RPMI8226 (cell line): Measurements from ENCODE around the gene MMP25.
"Not testable (repeated sequence)": the region's sequence is repeated elsewhere in the genome, so short reads cannot be mapped to it uniquely, and the experiment has no call there.

Experiments used
- DNase-seq: peaks from one replicate; pipeline ENCODE4 v3.0.0-alpha.2; 2015

Gene MMP25

GRCh38 chr16:3056336-3057180 is 10.2 kb downstream of the MMP25 start:
- no peak for DNase-seq

- DNase-seq = no peak
Measured at GRCh38 chr16:3057181-3058138, 11.1 kb downstream of the MMP25 start.

GRCh38 chr16:3058139-3059030 is 12.0 kb downstream of the MMP25 start:
- DNase-seq = peak; percentile 66

GRCh38 chr16:3059041-3059722 is 12.8 kb downstream of the MMP25 start:
- DNase-seq = peak; percentile 92

- DNase-seq = no peak
Measured at GRCh38 chr16:3059723-3060242, 13.4 kb downstream of the MMP25 start.

- DNase-seq = no peak
Measured at GRCh38 chr16:3060339-3061127, 14.2 kb downstream of the MMP25 start.

- DNase-seq = no peak
Measured at GRCh38 chr16:3062553-3062952, 16.2 kb downstream of the MMP25 start.

- no peak for DNase-seq
Measured at GRCh38 chr16:3063625-3064386, 17.4 kb downstream of the MMP25 start.

- peak; percentile 32 for DNase-seq
Measured at GRCh38 chr16:3065069-3065741, 18.8 kb downstream of the MMP25 start, which contains the start of gene IL32. TSS of gene IL32 (plus strand) at chr16:3065640. CDS start at chr16:3065812, 172 bp downstream.

- no peak for DNase-seq
Measured at GRCh38 chr16:3065742-3066439, 19.5 kb downstream of the MMP25 start.

- DNase-seq = no peak
Measured at GRCh38 chr16:3066440-3066748, 20.0 kb downstream of the MMP25 start.

GRCh38 chr16:3068487-3068886 is 22.1 kb downstream of the MMP25 start:
- DNase-seq = no peak

- DNase-seq = not testable (repeated sequence)
Measured at GRCh38 chr16:3069146-3069545, 22.8 kb downstream of the MMP25 start.

- DNase-seq = no peak
Measured at GRCh38 chr16:3070608-3071111, 24.3 kb downstream of the MMP25 start.

- no peak for DNase-seq
Measured at GRCh38 chr16:3071655-3072054, 25.3 kb downstream of the MMP25 start.

- DNase-seq = not testable (repeated sequence)
Measured at GRCh38 chr16:3072148-3072547, 25.8 kb downstream of the MMP25 start.

- DNase-seq = not testable (repeated sequence)
Measured at GRCh38 chr16:3072576-3073263, 26.4 kb downstream of the MMP25 start.

- DNase-seq = no peak
Measured at GRCh38 chr16:3073448-3073847, 27.1 kb downstream of the MMP25 start.
